Gastrocnemius medialis (tissue), 4 donors: ENCODE measurements around the gene STARD3. TPM values are rescaled to one million over a fixed set of nuclear protein-coding genes. Genes with fewer than 3 reads are reported as not detected.

Source experiments
- ATAC-seq, 2 donors: fragments of 150-250 bp; one replicate each; pipeline ENCODE4 v1.9.1; 2016
- DNase-seq, 2 donors: peaks; one replicate each; pipeline ENCODE4 v3.0.0-alpha.2; 2019
- H3K27ac ChIP-seq, 4 donors: fragments of 200-600 bp; sonication (generic); 1 replicate in 1 of 4; 2 replicates in 3 of 4; pipeline ENCODE4 v1.5.1; 2016 to 2018; ENCODE audit warnings: mild to moderate bottlenecking in 2 of 4, moderate library complexity in 1 of 4
- H3K27me3 ChIP-seq, 3 donors: fragments of 200-600 bp; sonication (generic) in 2 of 3; 1 replicate in 1 of 3; 2 replicates in 2 of 3; pipeline versions ENCODE4 v1.5.1 to v1.6.0; 2016 to 2019; ENCODE audit warnings: mild to moderate bottlenecking in 1 of 3, moderate library complexity in 1 of 3
- H3K36me3 ChIP-seq, 2 donors: fragments of 200-600 bp; sonication (generic) in 1 of 2; one replicate each; pipeline ENCODE4 v1.5.1; 2017 to 2018
- H3K4me1 ChIP-seq, 2 donors: fragments of 200-600 bp; sonication (generic) in 1 of 2; one replicate each; pipeline ENCODE4 v1.5.1; 2016 to 2017; ENCODE audit warnings: mild to moderate bottlenecking in 2 of 2
- H3K4me3 ChIP-seq, 4 donors: fragments of 200-600 bp; sonication (generic) in 3 of 4; 1 replicate in 1 of 4; 2 replicates in 3 of 4; pipeline ENCODE4 v1.5.1; 2016 to 2019; ENCODE audit warnings: mild to moderate bottlenecking in 2 of 4
- H3K9me3 ChIP-seq, 3 donors: fragments of 200-600 bp; sonication (generic) in 2 of 3; 1 replicate in 1 of 3; 2 replicates in 2 of 3; pipeline ENCODE4 v1.5.1; 2016 to 2019
- CTCF ChIP-seq, 5 experiments: fragments of 450-650 bp in 3 of 5; fragments of 200-600 bp in 2 of 5; sonication (generic) in 2 of 5; IDR thresholded peaks in 4 of 5; conservative IDR thresholded peaks in 1 of 5; 1 replicate in 4 of 5; 2 replicates in 1 of 5; pipeline ENCODE4 v1.5.1; 2016 to 2019; ENCODE audit warnings: antibody characterized with exemption in 5 of 5, mild to moderate bottlenecking in 3 of 5, moderate library complexity in 3 of 5
- POLR2A ChIP-seq, 2 donors: fragments of 450-650 bp; IDR thresholded peaks; one replicate each; pipeline ENCODE4 v1.6.1; 2017; ENCODE audit warnings: antibody characterized with exemption in 2 of 2, mild to moderate bottlenecking in 2 of 2, moderate library complexity in 2 of 2
- in situ Hi-C, 4 donors: fragments of 200-750 bp; cut with MboI; loops; one replicate each; pipeline versions ENCODE4 v1.15.0 to v1.8.0; 2017; ENCODE audit warnings: low sequenced_read_pairs in 4 of 4
- intact Hi-C: fragments of 100-400 bp; cut with DNase I; formaldehyde crosslinking; loops from one replicate; pipeline ENCODE4 v1.15.1; 2023; ENCODE audit warnings: low total_unique reads
- total RNA-seq, 4 donors: library from RNA; depleted of rRNA; stranded (reverse); fragments of >200 nt; gene quantifications; one replicate each; pipeline versions ENCODE4 v1.1.0 to v1.2.3, GENCODE V29; 2016

The STARD3 gene
- total RNA-seq, 4 donors from 2014 or later, result 31.0 to 41.7 (median 41.0) TPM

GRCh38 chr17:39607057-39607850 lies 29.7 kb upstream of the STARD3 start:
- intact Hi-C loops, result no loop called here
- H3K9me3 ChIP-seq, result no peaks in the 10 kb centered on the region
- H3K36me3 ChIP-seq, result no peaks in the 10 kb centered on the region
- H3K27me3 ChIP-seq, result peaks cover 71 to 81% (median 73%) of the 10 kb centered on the region in 3 donors
- in situ Hi-C loops, result no loop called here
- H3K4me3 ChIP-seq, result peak overlapping the region in 2 of 4 donors; percentile 37 to 41
- no peak for ATAC-seq
- TF ChIP-seq CTCF (IDR thresholded peaks at IDR 0.05 in 4 of 5, conservative IDR thresholded peaks at IDR 0.05 in 1 of 5) (no peak), POLR2A (IDR thresholded peaks at IDR 0.05) (no peak)
- peaks cover 25% of the 10 kb centered on the region in 2 donors for H3K4me1 ChIP-seq
- DNase-seq, result no peak
- H3K27ac ChIP-seq, result no peak overlapping the region

DNA sequence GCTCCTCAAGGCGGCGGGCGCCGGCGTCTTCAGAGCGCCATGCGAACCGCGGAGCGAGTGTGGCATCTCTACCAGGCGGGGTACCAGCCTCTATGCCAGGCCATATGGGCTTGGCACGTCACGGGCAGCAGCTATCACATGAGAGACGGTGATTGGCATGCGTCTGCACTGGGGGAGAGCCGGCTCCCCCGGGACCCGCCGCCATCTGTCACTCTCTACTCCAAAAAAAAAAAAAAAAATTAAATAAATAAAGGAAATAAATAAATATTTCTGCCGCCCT lies 29.2 kb upstream of the STARD3 start, which contains the start of gene NEUROD2:
Gene NEUROD2 (minus strand): TSS at position 70 of the 280 bp plus-strand sequence. CDS start 1,321 bp downstream, outside the sequence.
- peak within 1 kb of the TSS; percentile 8 to 41 (median 29) for H3K4me3 ChIP-seq
- H3K9me3 ChIP-seq, result no peaks in the 10 kb centered on the region
- TF ChIP-seq CTCF (IDR thresholded peaks at IDR 0.05 in 4 of 5, conservative IDR thresholded peaks at IDR 0.05 in 1 of 5) (no peak), POLR2A (IDR thresholded peaks at IDR 0.05) (no peak)
- intact Hi-C loops, result no loop called here
- in situ Hi-C loops, result no loop called here
- H3K36me3 ChIP-seq, result no peaks in the 10 kb centered on the region
- no peak for ATAC-seq
- H3K27me3 ChIP-seq, result peaks cover 67 to 76% (median 69%) of the 10 kb centered on the region in 3 donors
- no peak within 1 kb of the TSS for H3K27ac ChIP-seq
- no peak for DNase-seq
- peaks cover 25% of the 10 kb centered on the region in 2 donors for H3K4me1 ChIP-seq

DNA sequence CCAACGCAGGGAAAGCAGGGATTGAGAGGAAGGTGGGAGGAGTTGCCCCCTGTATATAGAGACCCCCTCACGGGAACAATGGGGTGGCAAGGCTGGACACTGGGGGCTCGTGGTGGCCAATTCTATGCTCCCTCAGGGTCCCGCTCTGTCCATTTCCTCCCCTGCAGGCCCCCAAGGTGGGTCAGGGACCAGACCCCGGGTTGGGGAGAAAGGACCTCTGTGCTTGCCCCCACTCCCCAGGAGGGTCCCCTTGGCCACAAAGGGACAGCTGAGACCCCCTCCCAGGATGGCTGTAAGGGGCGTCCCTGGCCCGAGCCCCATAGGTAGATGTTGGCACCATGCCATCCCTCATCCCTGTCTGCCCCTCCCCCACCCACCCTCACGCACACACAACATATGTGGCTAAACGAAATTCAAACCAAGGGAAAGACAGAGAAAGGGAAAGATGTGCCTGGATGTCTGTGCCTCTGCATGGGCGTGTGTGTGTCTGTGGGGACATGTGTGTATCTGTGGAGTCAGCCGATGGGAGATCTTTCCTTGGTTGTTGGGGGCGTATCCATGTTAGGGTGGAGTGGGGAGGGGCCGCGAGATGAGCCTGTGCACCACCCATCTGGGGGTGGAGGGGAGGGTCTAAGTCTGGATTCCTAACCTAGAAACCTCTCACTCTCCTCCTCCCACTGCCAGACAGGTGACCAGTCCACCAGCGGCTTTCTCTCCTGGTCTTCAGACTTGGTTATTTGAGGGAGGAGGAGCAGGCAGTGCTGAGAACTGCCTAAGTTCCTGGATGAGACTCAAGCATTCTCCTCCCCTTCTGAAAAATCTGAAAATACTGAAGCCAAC lies 28.6 kb upstream of the STARD3 start:
- peaks cover 62 to 70% (median 65%) of the 10 kb centered on the region in 3 donors for H3K27me3 ChIP-seq
- ATAC-seq, result no peak
- in situ Hi-C loops, result no loop called here
- H3K27ac ChIP-seq, result no peak overlapping the region
- intact Hi-C loops, result no loop called here
- H3K36me3 ChIP-seq, result no peaks in the 10 kb centered on the region
- no peaks in the 10 kb centered on the region for H3K9me3 ChIP-seq
- no peak for TF ChIP-seq POLR2A (IDR thresholded peaks at IDR 0.05)
- TF ChIP-seq CTCF (IDR thresholded peaks at IDR 0.05 in 4 of 5, conservative IDR thresholded peaks at IDR 0.05 in 1 of 5), result no peak
- peaks cover 25% of the 10 kb centered on the region in 2 donors for H3K4me1 ChIP-seq
- H3K4me3 ChIP-seq, result no peak overlapping the region
- DNase-seq, result no peak

DNA sequence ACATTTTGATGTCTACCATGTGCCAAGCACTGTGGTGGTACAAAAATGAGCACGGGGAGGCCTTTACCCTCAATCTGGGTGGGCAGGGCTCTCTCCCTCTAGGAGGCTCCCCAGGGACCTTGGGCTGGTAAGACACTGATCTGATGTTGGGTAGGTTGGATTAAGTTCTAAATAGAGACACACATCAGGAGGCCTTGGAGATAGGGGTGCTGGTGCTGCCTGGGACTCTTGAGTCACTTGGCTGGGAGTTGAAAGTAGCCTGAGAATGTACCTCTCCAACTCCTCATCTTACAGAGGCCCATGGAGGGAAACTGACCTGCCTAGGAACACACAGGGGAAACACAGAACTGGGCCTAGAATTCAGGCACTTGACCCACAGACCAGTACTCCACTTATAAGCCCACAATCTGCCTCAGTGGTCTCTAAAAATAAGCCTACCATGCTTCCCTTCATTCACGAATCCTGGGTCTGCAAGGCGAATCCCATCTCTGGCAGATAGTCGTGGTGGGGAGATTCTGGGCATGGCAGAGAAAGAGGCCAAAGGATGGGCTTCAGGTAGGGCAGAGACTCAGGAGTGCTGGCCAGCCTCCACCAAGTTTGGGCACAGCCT lies 27.4 kb upstream of the STARD3 start:
- TF ChIP-seq CTCF (IDR thresholded peaks at IDR 0.05 in 4 of 5, conservative IDR thresholded peaks at IDR 0.05 in 1 of 5) (no peak), POLR2A (IDR thresholded peaks at IDR 0.05) (no peak)
- in situ Hi-C loops, result no loop called here
- intact Hi-C loops, result no loop called here
- no peak overlapping the region for H3K4me3 ChIP-seq
- DNase-seq, result no peak
- no peaks in the 10 kb centered on the region for H3K9me3 ChIP-seq
- peaks cover 25% of the 10 kb centered on the region in 2 donors for H3K4me1 ChIP-seq
- peaks cover 51 to 59% (median 54%) of the 10 kb centered on the region in 3 donors for H3K27me3 ChIP-seq
- no peaks in the 10 kb centered on the region for H3K36me3 ChIP-seq
- ATAC-seq, result no peak
- H3K27ac ChIP-seq, result no peak overlapping the region
